ENCODE measurements around the gene CFAP45.

CFAP45 gene

DNA sequence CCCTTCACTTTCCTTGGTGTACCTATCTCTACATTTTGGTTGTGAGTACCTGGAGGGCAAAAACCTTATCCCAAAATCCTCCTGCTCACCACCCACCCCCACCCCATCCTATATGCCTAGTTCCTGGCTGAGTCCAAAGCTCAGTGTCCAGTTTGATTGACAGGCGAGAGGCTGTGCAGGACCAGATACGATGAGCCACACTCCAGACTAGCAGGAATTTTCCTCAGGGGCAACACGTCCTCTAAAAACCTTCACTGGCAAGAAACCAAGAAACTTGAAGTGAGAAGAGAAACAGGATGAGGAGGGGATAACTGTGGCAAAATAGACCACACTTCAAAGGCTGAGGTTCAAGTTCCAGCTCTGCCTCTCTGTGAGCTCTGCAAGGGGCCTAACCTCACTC, 74.4 kb downstream of the CFAP45 start:
- no peak for DNase-seq

DNA sequence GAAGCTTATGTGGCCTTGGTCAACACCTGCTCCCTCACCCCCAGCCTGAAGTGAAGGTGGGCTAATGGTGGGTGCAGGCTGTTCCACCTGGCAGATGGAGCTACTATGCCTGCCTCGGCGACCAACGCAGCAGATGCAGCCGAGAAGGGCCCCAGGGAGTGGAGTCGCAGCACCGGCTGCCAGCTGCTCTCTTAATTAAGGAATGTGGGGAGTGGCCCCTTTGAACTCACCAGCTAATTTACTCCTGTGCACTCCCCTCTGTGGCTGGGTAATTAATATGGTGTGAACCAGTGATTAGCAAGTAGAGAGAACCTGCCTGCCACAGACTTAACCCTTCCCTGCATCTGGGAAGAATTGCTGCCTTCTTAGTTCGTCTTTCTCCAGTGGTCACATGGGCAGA, 76.6 kb downstream of the CFAP45 start:
- DNase-seq, result no peak
